ENCODE measurements around the gene ZNF652.
"Not testable (repeated sequence)": the region's sequence is repeated elsewhere in the genome, so short reads cannot be mapped to it uniquely, and the experiment has no call there.

ZNF652 gene

DNA sequence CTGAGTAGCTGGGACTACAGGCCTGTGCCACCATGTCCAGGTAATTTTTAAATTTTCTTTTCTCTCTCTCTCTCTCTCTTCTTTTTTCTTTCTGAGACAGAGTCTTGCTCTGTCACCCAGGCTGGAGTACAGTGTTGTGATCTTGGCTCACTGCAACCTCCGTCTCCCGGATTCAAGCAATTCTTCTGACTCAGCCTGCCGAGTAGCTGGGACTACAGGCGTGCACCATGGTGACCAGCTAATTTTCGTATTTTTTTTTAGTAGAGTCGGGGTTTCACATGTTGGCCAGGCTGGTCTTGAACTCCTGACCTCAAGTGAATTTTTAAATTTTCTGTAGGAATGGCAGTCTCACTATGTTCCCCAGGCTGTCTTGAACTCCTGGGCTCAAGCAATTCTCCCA, 11.1 kb upstream of the ZNF652 start:
- Histone ChIP-seq H3K9me3 (ENCODE audit: control insufficient read depth, insufficient read depth, low read length) (no peaks in the 10 kb centered on the region), H3K9ac (ENCODE audit: low read depth, low read length) (no peak overlapping the region), H3K4me1 (ENCODE audit: insufficient read depth, low read length) (peaks cover 27% of the 10 kb centered on the region), H3K36me3 (ENCODE audit: insufficient read depth, low read length) (no peaks in the 10 kb centered on the region)

DNA sequence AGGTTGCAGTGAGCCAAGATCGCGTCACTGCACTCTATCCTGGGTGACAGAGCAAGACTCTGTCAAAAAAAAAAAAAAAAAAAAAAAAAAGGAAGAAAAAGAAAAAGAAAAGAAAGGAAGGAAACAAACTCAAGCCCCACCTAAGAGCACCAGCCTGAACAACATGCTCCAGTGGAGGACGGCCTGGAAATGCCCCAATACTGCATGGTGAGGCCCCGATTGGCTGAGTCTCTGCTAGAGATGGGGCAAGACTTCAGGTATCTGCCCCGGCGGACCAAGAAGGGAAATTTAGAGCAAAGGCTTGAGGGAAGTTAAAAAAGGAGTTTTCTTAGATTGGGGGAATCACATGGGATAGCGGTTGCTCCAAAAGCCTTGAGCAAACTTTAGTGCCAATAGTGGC, 10.4 kb upstream of the ZNF652 start:
- Histone ChIP-seq H3K9me3 (ENCODE audit: control insufficient read depth, insufficient read depth, low read length) (no peaks in the 10 kb centered on the region), H3K4me1 (ENCODE audit: insufficient read depth, low read length) (peaks cover 27% of the 10 kb centered on the region), H3K36me3 (ENCODE audit: insufficient read depth, low read length) (no peaks in the 10 kb centered on the region), H3K9ac (ENCODE audit: low read depth, low read length) (no peak overlapping the region)

DNA sequence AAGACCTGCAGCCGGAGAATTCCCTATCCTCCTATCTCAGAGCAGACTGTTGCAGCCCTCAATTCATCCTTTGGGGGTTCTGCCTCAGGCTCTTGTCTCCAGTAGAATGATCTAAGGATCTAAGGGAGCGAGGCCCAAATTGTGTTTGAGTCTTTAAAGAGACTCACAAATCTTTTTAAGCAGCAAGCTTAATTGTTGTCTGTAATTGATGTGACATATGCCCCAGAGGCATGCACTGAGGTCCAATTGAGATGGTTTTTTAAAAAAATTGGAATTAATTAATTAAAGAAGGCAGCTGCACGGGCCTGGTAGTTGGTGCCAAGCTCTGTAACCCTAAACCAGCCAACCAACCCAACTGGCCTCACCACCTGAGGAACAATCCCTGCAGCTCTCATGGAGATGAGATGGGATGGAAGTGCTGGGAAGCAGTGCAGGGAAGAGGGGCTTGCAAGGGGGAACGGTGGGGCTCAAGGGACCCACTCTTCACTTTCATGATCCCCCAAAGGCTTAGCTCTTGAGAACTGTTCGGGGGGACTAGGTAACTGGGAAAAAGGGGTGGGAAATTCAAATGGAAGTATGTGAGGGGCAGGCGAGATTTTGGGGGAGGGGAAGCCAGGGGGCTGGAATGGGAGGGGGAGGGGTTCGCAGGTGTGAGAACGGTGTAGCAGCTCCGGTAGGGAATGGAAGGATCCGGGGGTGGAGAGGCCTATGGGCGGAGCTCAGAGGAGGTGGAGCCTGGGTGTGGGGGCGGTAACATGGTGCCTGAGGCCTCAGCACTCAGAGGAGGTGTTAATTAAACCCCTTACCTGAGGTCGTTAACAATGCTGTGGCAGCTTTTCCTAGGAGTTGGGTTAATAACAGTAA, 9.2 kb upstream of the ZNF652 start:
- H3K4me1 ChIP-seq (ENCODE audit: insufficient read depth, low read length) = peaks cover 20% of the 10 kb centered on the region
- H3K9ac ChIP-seq (ENCODE audit: low read depth, low read length) = peak overlapping the region; percentile 17; the same call in 1 of the 2 replicates
- H3K9me3 ChIP-seq (ENCODE audit: control insufficient read depth, insufficient read depth, low read length) = no peaks in the 10 kb centered on the region
- no peaks in the 10 kb centered on the region for H3K36me3 ChIP-seq (ENCODE audit: insufficient read depth, low read length)

DNA sequence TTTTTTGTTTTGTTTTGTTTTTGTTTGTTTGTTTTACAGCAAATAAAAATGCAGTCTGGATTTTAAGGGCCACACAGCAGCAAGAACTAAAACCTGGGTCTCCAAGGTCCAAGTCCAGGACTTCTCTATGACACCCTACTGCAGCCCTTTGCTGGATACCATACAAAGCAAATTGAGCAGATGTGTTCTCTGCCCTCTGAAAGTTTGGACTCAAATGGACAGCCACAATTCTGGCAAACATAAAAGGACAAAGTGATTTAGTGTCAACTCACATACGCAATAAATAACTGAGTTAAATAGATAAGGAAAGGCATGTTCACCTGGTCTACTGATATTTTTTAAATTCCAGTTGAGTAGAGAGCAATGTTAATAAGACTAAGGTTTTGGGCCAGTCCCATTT, 7.7 kb upstream of the ZNF652 start:
- H3K9me3 ChIP-seq (ENCODE audit: control insufficient read depth, insufficient read depth, low read length) = no peaks in the 10 kb centered on the region
- H3K36me3 ChIP-seq (ENCODE audit: insufficient read depth, low read length) = no peaks in the 10 kb centered on the region
- peaks cover 18% of the 10 kb centered on the region for H3K4me1 ChIP-seq (ENCODE audit: insufficient read depth, low read length)
- H3K9ac ChIP-seq (ENCODE audit: low read depth, low read length) = no peak overlapping the region

DNA sequence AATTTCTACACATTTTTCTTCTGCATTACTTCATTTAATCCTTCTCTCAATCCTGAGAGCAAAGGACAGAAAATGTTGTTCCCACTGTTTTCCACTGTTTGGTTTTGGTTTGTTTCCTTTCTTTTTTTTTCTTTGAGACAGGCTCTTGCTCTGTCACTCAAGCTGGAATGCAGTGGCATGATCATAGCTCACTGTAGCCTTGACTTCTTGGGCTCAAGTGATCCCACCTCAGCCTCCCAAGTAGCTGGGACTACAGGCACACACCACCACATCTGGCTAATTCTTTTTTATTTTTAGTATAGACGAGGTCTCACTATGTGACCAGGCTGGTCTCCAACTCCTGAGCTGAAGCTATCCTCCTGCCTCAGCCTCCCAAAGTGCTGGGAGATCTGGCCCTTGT, 7.0 kb upstream of the ZNF652 start:
- Histone ChIP-seq H3K9me3 (ENCODE audit: control insufficient read depth, insufficient read depth, low read length) (no peaks in the 10 kb centered on the region), H3K9ac (ENCODE audit: low read depth, low read length) (no peak overlapping the region), H3K36me3 (ENCODE audit: insufficient read depth, low read length) (no peaks in the 10 kb centered on the region), H3K4me1 (ENCODE audit: insufficient read depth, low read length) (peaks cover 18% of the 10 kb centered on the region)

DNA sequence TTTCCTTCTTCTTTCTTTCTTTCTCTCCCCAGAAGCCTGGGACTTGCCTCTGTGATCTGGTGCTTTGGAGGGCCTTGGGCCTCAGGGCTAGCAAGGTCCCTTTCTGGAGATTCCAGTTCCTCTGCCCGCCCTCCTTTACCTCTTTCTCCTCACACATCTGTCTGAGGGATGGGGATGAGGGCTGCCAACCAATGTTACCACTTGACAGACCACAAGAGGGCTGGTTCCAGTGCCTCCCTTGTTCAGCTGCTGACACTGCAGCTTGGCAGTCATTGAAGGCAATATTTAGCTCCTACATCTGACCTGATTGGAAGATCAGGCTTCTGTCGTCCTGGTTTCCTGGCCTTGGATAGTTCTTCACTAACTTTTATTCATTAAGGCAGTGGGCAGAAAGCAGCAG, 3.6 kb upstream of the ZNF652 start:
- no peaks in the 10 kb centered on the region for H3K36me3 ChIP-seq (ENCODE audit: insufficient read depth, low read length)
- no peaks in the 10 kb centered on the region for H3K9me3 ChIP-seq (ENCODE audit: control insufficient read depth, insufficient read depth, low read length)
- peaks cover 11% of the 10 kb centered on the region; the same call in 1 of the 2 replicates for H3K4me1 ChIP-seq (ENCODE audit: insufficient read depth, low read length)
- H3K9ac ChIP-seq (ENCODE audit: low read depth, low read length) = no peak overlapping the region

DNA sequence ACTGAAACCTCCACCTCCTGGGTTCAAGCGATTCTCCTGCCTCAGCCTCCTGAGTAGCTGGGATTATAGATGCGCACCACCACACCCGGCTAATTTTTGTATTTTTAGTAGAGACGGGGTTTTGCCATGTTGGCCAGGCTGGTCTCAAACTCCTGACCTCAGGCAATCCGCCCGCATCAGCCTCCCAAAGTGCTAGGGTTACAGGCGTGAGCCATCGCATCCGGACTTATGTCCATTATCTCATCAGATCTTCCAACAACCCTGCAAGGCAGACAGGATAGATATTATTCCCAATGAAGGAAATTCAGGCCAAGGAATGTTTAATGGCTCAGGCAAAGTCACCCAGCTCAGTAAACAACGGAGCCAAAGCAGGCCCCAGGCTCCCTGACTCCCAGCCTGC, 3.1 kb upstream of the ZNF652 start:
- H3K4me1 ChIP-seq (ENCODE audit: insufficient read depth, low read length); H3K36me3 ChIP-seq (ENCODE audit: insufficient read depth, low read length); H3K9ac ChIP-seq (ENCODE audit: low read depth, low read length); H3K9me3 ChIP-seq (ENCODE audit: control insufficient read depth, insufficient read depth, low read length): not testable (repeated sequence)

DNA sequence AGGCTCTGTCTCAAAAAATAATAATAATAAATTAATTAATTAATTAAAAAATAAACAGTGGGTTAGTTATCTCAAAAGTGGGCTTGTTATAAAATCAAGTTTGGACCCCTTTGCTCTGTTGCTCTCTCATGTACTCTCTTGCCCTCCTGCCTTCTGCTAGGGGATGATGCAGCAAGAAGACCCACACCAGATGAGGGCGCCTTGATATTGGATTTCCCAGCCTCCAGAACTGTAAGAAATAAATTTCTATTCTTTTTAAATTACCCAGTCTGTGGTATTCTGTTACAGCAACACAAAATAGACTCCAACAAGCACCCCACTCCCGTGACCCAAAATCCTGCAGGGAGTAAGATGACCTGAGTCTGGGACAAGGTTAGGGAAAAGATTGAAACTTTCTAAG, 2.1 kb upstream of the ZNF652 start:
- Histone ChIP-seq H3K4me1 (ENCODE audit: insufficient read depth, low read length) (peaks cover 15% of the 10 kb centered on the region; the same call in 1 of the 2 replicates), H3K9ac (ENCODE audit: low read depth, low read length) (no peak overlapping the region), H3K9me3 (ENCODE audit: control insufficient read depth, insufficient read depth, low read length) (no peaks in the 10 kb centered on the region), H3K36me3 (ENCODE audit: insufficient read depth, low read length) (no peaks in the 10 kb centered on the region)

DNA sequence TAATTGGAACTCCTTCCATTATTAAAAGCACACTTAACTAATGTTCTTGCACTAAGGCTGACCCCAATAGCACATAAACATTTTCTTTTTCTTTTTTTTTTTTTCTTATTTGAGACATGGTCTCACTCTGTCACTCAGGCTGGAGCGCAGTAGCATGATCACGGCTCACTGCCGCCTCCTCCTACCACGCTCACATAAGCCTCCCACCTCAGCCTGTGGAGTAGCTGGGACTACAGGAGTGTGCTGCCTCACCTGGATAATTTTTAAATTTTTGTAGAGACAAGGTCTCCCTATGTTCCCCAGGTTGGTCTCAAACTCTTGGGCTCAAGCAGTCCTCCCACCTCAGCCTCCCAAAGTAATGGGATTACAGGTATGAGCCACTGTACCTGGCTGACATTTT, 1.2 kb upstream of the ZNF652 start:
- Histone ChIP-seq H3K9ac (ENCODE audit: low read depth, low read length) (peak overlapping the region; percentile 48; the same call in 1 of the 2 replicates), H3K9me3 (ENCODE audit: control insufficient read depth, insufficient read depth, low read length) (no peaks in the 10 kb centered on the region), H3K36me3 (ENCODE audit: insufficient read depth, low read length) (no peaks in the 10 kb centered on the region)

DNA sequence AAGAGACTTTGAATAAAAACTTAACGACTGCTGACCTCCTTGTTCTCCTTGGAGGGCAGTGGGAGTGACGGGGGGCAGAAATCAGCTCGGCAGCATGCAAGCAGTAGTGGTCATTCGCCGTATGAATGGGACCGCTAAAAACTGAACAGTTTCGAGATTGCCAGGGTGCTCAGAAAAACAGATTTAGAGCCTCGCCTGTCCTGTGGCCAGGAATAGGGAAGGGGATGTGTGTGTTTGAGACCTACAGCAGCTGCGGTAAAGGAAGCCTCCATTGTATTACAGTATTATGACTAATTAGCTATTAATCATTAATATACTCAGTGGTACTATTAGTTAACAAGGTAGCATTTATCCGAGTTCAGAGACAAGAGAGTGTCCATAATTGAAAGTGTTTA, 670 bp upstream of the ZNF652 start:
- peaks cover 15% of the 10 kb centered on the region; the same call in 1 of the 2 replicates for H3K4me1 ChIP-seq (ENCODE audit: insufficient read depth, low read length)
- H3K9ac ChIP-seq (ENCODE audit: low read depth, low read length) = peak overlapping the region; percentile 48
- H3K36me3 ChIP-seq (ENCODE audit: insufficient read depth, low read length) = no peaks in the 10 kb centered on the region
- no peaks in the 10 kb centered on the region for H3K9me3 ChIP-seq (ENCODE audit: control insufficient read depth, insufficient read depth, low read length)

More for the DNA sequence above, 1.2 kb upstream of the ZNF652 start:
- peaks cover 15% of the 10 kb centered on the region; the same call in 1 of the 2 replicates for H3K4me1 ChIP-seq (ENCODE audit: insufficient read depth, low read length)

DNA sequence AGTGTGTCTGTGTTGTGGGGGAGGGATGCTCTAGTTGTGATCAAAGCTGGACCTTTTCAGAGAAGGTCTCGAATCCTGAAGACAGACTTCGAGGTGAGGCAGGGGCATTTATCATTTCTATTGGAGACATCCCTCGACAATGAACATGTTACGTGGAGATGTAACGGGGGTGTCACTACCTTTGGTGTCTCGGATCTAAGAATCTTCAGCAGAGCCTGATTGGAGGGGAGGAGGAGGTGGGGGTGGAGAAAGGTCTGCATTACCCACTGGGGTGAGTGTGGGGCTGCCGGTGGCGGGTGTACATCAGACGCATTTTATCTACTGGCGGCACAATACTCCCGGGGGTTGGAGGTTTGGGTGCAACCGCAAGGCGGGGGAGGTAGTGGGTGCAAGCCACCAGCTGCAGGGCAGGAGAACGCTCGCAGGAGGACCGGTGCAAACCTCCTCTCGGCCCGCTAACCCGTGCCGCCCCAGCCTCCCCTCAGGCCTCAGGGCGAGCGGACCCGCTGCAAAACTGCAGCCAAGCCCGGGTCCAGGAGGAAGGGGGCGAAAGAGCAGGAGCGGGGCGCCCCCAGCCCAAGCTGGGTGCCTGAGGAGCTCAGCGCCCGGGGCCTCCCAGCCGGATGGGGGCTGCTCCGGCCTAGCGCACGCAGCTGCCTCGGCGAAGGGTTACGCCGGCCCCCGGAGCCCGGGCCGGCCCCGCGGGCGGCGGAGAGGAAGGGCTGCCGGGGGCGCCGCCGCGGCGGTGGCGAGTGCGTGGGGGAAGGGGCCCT, 735 bp downstream of the ZNF652 start:
- Histone ChIP-seq H3K9me3 (ENCODE audit: control insufficient read depth, insufficient read depth, low read length) (no peaks in the 10 kb centered on the region), H3K36me3 (ENCODE audit: insufficient read depth, low read length) (no peaks in the 10 kb centered on the region), H3K9ac (ENCODE audit: low read depth, low read length) (peak overlapping the region; percentile 81), H3K4me1 (ENCODE audit: insufficient read depth, low read length) (peaks cover 15% of the 10 kb centered on the region; the same call in 1 of the 2 replicates)

DNA sequence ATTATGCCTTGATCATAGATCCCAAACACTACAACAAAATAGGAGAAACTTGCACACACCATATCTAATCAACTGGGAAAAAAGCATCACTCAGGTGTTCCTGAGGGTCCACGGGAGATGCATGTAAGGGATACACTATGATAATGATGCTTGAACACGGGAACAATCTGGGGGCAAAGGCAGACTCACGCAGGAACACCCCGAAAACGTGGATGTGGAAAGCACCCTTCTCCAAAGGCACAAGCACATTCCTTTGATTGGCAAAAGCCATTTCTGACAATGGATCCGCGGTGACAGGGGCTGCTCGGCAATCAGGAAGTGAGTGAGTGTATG, 1.3 kb downstream of the ZNF652 start:
- H3K9ac ChIP-seq (ENCODE audit: low read depth, low read length) = peak overlapping the region; percentile 81
- H3K9me3 ChIP-seq (ENCODE audit: control insufficient read depth, insufficient read depth, low read length) = no peaks in the 10 kb centered on the region
- H3K36me3 ChIP-seq (ENCODE audit: insufficient read depth, low read length) = no peaks in the 10 kb centered on the region
- H3K4me1 ChIP-seq (ENCODE audit: insufficient read depth, low read length) = peaks cover 15% of the 10 kb centered on the region; the same call in 1 of the 2 replicates

DNA sequence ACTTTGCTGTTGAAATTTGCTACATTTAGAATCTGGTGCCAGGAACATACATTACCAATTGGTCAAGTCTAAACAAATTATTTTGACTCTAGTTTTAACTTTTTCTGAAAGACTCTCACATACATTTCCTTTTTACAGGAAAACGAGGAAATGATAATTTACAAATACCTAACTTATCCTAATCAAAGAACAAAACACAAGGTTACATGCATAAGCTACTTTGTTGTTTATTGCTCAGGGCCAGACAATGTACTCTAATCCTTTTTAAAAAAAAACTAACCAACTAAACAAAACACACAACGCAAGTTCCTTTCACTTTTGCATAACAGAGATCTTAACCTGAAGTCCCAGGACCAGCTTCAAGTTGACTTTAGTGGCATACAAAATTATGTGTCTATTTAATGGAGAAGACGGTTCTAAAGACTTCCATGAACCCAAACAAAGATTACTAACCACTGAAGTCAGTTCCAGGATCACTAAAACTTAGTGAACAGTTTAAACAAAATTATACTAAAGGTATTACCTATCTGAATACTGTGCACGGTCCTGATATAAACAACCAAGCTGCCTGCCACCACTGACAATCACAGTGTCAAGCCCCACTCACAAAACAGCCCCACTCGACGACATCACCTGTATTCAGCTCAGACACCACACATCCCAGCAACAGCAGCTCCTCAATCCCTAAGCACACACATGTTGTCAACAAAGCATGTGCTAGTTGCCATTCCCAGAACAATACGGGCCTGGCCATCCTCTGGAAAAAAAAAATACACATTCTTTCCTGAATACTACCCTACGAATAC, 1.9 kb downstream of the ZNF652 start:
- H3K36me3 ChIP-seq (ENCODE audit: insufficient read depth, low read length) = no peaks in the 10 kb centered on the region
- H3K4me1 ChIP-seq (ENCODE audit: insufficient read depth, low read length) = peaks cover 15% of the 10 kb centered on the region; the same call in 1 of the 2 replicates
- H3K9ac ChIP-seq (ENCODE audit: low read depth, low read length) = peak overlapping the region; percentile 81; the same call in 1 of the 2 replicates
- H3K9me3 ChIP-seq (ENCODE audit: control insufficient read depth, insufficient read depth, low read length) = no peaks in the 10 kb centered on the region

DNA sequence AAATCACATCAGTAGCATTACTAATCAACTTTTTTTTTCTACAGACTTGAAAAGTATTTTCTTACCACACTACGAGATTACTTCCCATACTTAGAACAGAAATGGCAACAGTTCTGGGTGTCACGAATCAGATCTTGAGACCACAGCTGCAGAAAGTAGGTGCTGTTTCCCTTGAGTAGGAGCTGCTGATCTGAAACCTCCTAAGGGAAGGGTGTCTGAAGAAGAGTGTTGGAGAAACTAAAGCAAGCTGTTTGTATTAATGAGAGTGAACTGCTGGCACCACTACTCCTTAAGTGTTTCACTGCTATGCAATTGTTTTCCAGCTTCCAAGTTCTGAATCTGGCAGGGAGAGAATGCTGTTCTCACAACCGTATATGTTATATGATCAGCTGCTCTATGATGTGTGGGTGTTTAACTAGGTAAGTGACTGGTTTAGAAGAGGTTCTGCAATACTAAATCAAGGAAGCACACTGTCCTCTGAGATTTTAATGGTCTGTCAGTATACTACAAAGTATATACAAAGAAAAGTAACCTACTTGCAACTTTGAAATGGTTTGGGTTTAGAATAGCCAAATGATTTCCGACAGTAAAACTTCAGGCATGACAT, 3.3 kb downstream of the ZNF652 start:
- H3K36me3 ChIP-seq (ENCODE audit: insufficient read depth, low read length) = no peaks in the 10 kb centered on the region
- no peak overlapping the region for H3K9ac ChIP-seq (ENCODE audit: low read depth, low read length)
- peaks cover 15% of the 10 kb centered on the region; the same call in 1 of the 2 replicates for H3K4me1 ChIP-seq (ENCODE audit: insufficient read depth, low read length)
- no peaks in the 10 kb centered on the region for H3K9me3 ChIP-seq (ENCODE audit: control insufficient read depth, insufficient read depth, low read length)

Measured in ES-I3 (cell line).